Neural progenitor cell (in vitro differentiated cells): ENCODE data around the gene IFNK. TPM values are rescaled to one million over a fixed set of nuclear protein-coding genes. Genes with fewer than 3 reads are reported as not detected.

ENCODE experiments used
- DNase-seq: peaks from one replicate; pipeline ENCODE4 v3.0.0-alpha.2; 2016; ENCODE audit warnings: low spot score
- H2AFZ ChIP-seq: fragments of 200-600 bp; sonication (generic); replicated peaks from 2 replicates; pipeline ENCODE4 v1.6.1; 2016; ENCODE audit warnings: antibody characterized with exemption
- H3F3A ChIP-seq: fragments of 200-600 bp; sonication (generic); 2 replicates; pipeline ENCODE4 v1.6.1; 2016; ENCODE audit warnings: antibody characterized with exemption, low read depth
- H3K27ac ChIP-seq: fragments of 200-600 bp; sonication (generic); 2 replicates; pipeline ENCODE4 v1.5.1; 2016; ENCODE audit warnings: mild to moderate bottlenecking
- H3K27me3 ChIP-seq: fragments of 200-600 bp; sonication (generic); 2 replicates; pipeline ENCODE4 v1.6.1; 2016; ENCODE audit warnings: mild to moderate bottlenecking, moderate library complexity
- H3K36me3 ChIP-seq: fragments of 200-600 bp; sonication (generic); 2 replicates; pipeline ENCODE4 v1.5.1; 2016
- H3K4me1 ChIP-seq: fragments of 200-600 bp; sonication (generic); 2 replicates; pipeline ENCODE4 v1.6.1; 2016; ENCODE audit warnings: mixed run types
- H3K4me2 ChIP-seq: fragments of 200-600 bp; sonication (generic); 2 replicates; pipeline ENCODE4 v1.6.1; 2016
- H3K4me3 ChIP-seq: fragments of 200-600 bp; sonication (generic); 2 replicates; pipeline ENCODE4 v1.5.1; 2016
- H3K79me2 ChIP-seq: fragments of 200-600 bp; sonication (generic); 2 replicates; pipeline ENCODE4 v1.6.1; 2016; ENCODE audit warnings: low read depth
- H3K9ac ChIP-seq: fragments of 200-600 bp; sonication (generic); 2 replicates; pipeline ENCODE4 v1.6.1; 2016
- H3K9me3 ChIP-seq: fragments of 200-600 bp; sonication (generic); 2 replicates; pipeline ENCODE4 v1.5.1; 2016; ENCODE audit warnings: low read depth
- H4K20me1 ChIP-seq: fragments of 200-600 bp; sonication (generic); 2 replicates; pipeline ENCODE4 v1.6.1; 2016; ENCODE audit warnings: low read depth
- H3K27ac Mint-ChIP-seq: 3 replicates; pipeline ENCODE4 v1.8.0; 2021; ENCODE audit warnings: mixed read lengths
- H3K27me3 Mint-ChIP-seq: 2 replicates; pipeline ENCODE4 v1.8.0; 2022; ENCODE audit warnings: low read depth, mild to moderate bottlenecking, inconsistent platforms, moderate library complexity, mixed read lengths; ENCODE audit not compliant: insufficient read depth
- H3K36me3 Mint-ChIP-seq: 3 replicates; pipeline ENCODE4 v1.8.0; 2021; ENCODE audit warnings: mixed read lengths
- H3K4me1 Mint-ChIP-seq: 3 replicates; pipeline ENCODE4 v1.8.0; 2021; ENCODE audit warnings: mixed read lengths
- H3K4me3 Mint-ChIP-seq: 3 replicates; pipeline ENCODE4 v1.8.0; 2021; ENCODE audit warnings: mild to moderate bottlenecking, moderate library complexity, mixed read lengths
- H3K9me3 Mint-ChIP-seq: 3 replicates; pipeline ENCODE4 v1.8.0; 2020; ENCODE audit warnings: mixed read lengths
- CTCF ChIP-seq: fragments of 200-600 bp; sonication (generic); IDR thresholded peaks from 2 replicates; pipeline ENCODE4 v1.5.1; 2017; ENCODE audit warnings: antibody characterized with exemption, mild to moderate bottlenecking
- EZH2 ChIP-seq: fragments of 200-600 bp; sonication (generic); IDR thresholded peaks from 2 replicates; pipeline ENCODE4 v1.6.1; 2017; ENCODE audit warnings: antibody characterized with exemption, mild to moderate bottlenecking, moderate library complexity
- EZH2phosphoT487 ChIP-seq: fragments of 200-600 bp; sonication (generic); IDR thresholded peaks from 2 replicates; pipeline ENCODE4 v1.6.1; 2017; ENCODE audit warnings: antibody characterized with exemption
- total RNA-seq: library from RNA; depleted of rRNA; stranded (reverse); fragments of >200 nt; gene quantifications from 2 replicates; pipeline ENCODE4 v1.2.3, GENCODE V29; 2015; ENCODE audit warnings: low replicate concordance

Gene IFNK
- total RNA-seq, 1 donor from 2014 or later, result not detected

- peaks cover 78% of the 10 kb centered on the region for H3K79me2 ChIP-seq
- Mint-ChIP-seq H3K9me3 (peaks cover 3% of the 10 kb centered on the region), H3K4me1 (peaks cover 6% of the 10 kb centered on the region), H3K27me3 (no peaks in the 10 kb centered on the region), H3K27ac (no peak overlapping the region), H3K36me3 (peaks cover 14% of the 10 kb centered on the region), H3K4me3 (no peak overlapping the region)
- TF ChIP-seq EZH2phosphoT487, result no peak
- TF ChIP-seq EZH2, result no peak
- no peak for TF ChIP-seq CTCF
- H3F3A ChIP-seq, result no peaks in the 10 kb centered on the region
- H3K9me3 ChIP-seq, result no peaks in the 10 kb centered on the region
- DNase-seq, result no peak
- H3K4me1 ChIP-seq, result peaks cover 16% of the 10 kb centered on the region
- H3K27me3 ChIP-seq, result no peaks in the 10 kb centered on the region
- H4K20me1 ChIP-seq, result peaks cover 19% of the 10 kb centered on the region
- H3K9ac ChIP-seq, result no peak overlapping the region
- H3K4me2 ChIP-seq, result no peak overlapping the region
- H3K4me3 ChIP-seq, result no peak overlapping the region
- H3K36me3 ChIP-seq, result no peaks in the 10 kb centered on the region
- H3K27ac ChIP-seq, result no peak overlapping the region
- no peak overlapping the region for H2AFZ ChIP-seq
Measured at GRCh38 chr9:27514551-27514950, 9.5 kb upstream of the IFNK start.

- no peaks in the 10 kb centered on the region for H3K36me3 ChIP-seq
- DNase-seq, result no peak
- peaks cover 27% of the 10 kb centered on the region for H4K20me1 ChIP-seq
- H3K9me3 ChIP-seq, result no peaks in the 10 kb centered on the region
- no peaks in the 10 kb centered on the region for H3F3A ChIP-seq
- peaks cover 16% of the 10 kb centered on the region for H3K4me1 ChIP-seq
- no peak overlapping the region for H3K4me3 Mint-ChIP-seq
- H2AFZ ChIP-seq, result no peak overlapping the region
- no peak overlapping the region for H3K4me3 ChIP-seq
- no peaks in the 10 kb centered on the region for H3K27me3 Mint-ChIP-seq
- no peaks in the 10 kb centered on the region for H3K27me3 ChIP-seq
- H3K79me2 ChIP-seq, result peaks cover 98% of the 10 kb centered on the region
- H3K36me3 Mint-ChIP-seq, result peaks cover 11% of the 10 kb centered on the region
- H3K9ac ChIP-seq, result no peak overlapping the region
- no peak overlapping the region for H3K27ac ChIP-seq
- peaks cover 12% of the 10 kb centered on the region for H3K4me1 Mint-ChIP-seq
- H3K27ac Mint-ChIP-seq, result no peak overlapping the region
- H3K9me3 Mint-ChIP-seq, result peaks cover 3% of the 10 kb centered on the region
- H3K4me2 ChIP-seq, result no peak overlapping the region
- no peak for TF ChIP-seq CTCF
- TF ChIP-seq EZH2, result no peak
- no peak for TF ChIP-seq EZH2phosphoT487
Measured at GRCh38 chr9:27518006-27518405, 6.1 kb upstream of the IFNK start.

GRCh38 chr9:27518809-27519208, 5.3 kb upstream of the IFNK start:
- H3K27ac Mint-ChIP-seq, result no peak overlapping the region
- no peak overlapping the region for H3K9ac ChIP-seq

More at GRCh38 chr9:27518809-27519208, 5.3 kb upstream of the IFNK start:
- H3K79me2 ChIP-seq, result peaks cover 98% of the 10 kb centered on the region
- H3K36me3 ChIP-seq, result no peaks in the 10 kb centered on the region
- no peak overlapping the region for H3K27ac ChIP-seq
- H4K20me1 ChIP-seq, result peaks cover 27% of the 10 kb centered on the region
- no peaks in the 10 kb centered on the region for H3K9me3 ChIP-seq
- no peak overlapping the region for H3K4me2 ChIP-seq
- no peak for TF ChIP-seq EZH2phosphoT487
- TF ChIP-seq EZH2, result no peak
- no peak for TF ChIP-seq CTCF
- no peak for DNase-seq
- H3K9me3 Mint-ChIP-seq, result no peaks in the 10 kb centered on the region
- H2AFZ ChIP-seq, result no peak overlapping the region
- no peak overlapping the region for H3K4me3 Mint-ChIP-seq
- H3F3A ChIP-seq, result no peaks in the 10 kb centered on the region
- no peak overlapping the region for H3K4me3 ChIP-seq
- H3K27me3 Mint-ChIP-seq, result no peaks in the 10 kb centered on the region
- H3K36me3 Mint-ChIP-seq, result peaks cover 13% of the 10 kb centered on the region
- peaks cover 12% of the 10 kb centered on the region for H3K4me1 Mint-ChIP-seq
- H3K4me1 ChIP-seq, result peaks cover 22% of the 10 kb centered on the region
- H3K27me3 ChIP-seq, result no peaks in the 10 kb centered on the region
